NCI-H2029 (cell line): ENCODE data around the gene LONP2.
"Not testable (repeated sequence)": the region's sequence is repeated elsewhere in the genome, so short reads cannot be mapped to it uniquely, and the experiment has no call there.

Source experiments
- DNase-seq: peaks from one replicate; lab custom pipeline; 2025; lab: John Stamatoyannopoulos, UW

Gene LONP2

DNA sequence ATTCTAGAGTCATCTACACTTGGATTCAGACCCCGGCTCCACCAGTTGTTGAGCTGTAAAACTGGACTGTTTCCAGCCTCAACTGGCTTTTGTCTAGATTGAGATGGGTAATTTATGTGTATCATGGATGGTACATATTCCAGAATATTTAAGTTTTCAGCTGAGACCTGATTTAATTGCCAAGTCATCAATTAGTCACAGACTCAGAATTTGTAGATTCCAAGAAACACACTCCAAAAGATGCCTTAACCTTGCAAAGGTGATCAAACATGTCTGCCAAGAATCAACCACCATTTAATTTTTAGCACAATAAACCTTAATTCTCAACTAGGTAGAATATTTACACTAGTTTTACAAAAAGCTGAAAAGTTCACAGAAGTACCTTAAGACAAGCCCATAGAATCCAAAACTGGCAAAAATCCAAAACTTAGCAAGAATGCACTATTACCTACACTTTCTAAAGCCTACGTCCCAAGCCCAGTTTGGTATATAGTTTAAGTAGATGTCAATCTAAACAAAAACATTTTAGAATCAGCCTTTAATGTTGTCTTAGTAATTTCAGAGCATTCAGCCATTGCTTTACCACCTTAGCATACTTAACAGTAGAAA, 123.4 kb downstream of the LONP2 start:
- DNase-seq = no peak

DNA sequence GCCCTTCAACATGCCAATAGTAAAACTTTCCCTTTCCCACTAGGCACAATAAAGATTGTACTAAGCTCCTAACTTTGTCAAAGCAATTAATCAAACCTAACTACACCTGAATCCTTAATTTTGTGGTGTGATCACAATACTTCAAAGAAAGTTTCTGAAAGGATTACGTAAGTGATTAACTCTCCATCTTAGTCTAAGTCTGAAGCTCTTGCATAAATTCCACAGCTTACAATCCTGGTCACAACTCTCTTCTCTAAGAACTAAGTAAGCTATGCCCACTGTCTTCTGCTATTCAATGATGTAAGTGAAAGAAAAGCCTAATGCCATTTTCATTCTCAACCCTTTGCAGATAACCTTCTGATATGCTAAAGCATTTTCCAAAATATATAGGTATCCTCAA, 125.7 kb downstream of the LONP2 start:
- no peak for DNase-seq

DNA sequence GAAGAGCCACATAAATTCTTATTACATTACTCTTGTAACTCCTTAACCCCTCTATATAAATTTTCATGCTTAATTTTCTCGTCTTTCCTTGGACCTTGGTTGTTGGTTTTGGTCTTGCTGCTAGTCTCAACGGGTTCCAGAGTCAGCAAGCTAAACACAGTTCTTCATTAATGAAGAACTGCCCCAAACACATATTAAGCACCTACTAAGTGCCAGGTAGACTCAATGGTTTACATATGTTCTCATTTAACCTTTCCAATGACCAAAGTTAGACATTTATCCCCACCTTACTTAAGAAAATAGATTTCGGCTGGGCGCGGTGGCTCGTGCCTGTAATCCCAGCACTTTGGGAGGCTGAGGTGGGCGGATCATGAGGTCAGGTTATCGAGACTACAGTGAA, 126.1 kb downstream of the LONP2 start:
- DNase-seq = no peak

DNA sequence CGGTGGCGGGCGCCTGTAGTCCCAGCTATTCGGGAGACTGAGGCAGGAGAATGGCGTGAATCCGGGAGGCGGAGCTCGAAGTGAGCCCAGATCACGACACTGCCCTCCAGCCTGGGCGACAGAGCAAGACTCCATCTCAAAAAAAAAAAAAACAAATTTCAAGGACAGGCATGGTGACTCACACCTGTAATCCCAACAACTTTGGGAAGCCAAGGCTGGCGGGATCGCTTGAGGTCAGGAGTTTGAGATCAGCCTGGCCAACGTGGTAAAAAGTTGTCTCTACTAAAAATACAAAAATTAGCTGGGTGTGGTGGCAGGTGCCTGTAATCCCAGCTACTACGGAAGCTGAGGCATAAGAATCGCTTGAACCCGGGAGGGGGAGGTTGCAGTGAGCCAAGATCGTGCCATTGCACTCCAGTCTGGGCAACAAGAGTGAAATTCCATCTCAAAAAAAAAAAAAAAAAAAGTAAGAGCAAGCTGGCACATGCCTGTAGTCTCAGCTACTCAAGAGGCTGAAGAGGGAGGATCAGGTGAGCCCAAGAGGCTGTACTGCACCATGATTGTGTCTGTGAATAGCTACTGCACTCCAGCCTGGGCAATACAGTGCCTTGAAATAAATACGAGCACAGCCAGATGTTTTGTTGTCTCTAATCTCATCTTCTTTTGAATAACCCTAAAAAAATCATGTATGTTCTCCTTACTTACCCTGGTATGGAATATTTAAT, 126.7 kb downstream of the LONP2 start:
- DNase-seq = peak; percentile 2

DNA sequence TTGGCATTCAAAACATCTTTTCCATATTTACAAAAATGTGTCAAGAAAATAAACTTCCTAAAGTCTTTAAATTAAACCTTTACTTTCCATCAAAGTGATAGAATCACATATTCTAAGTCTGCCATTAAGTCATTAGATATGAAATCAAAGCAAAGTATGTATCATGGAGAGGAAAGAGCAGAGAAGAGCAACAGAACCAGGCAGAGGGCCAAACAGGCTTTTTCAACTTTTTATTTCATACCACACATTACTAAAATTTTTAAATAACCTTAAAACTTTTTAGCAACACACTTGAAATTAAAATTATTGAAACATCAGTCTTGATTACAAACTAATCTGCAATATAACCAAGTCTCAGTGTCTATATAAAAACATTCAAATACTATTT, 127.3 kb downstream of the LONP2 start:
- DNase-seq = no peak

DNA sequence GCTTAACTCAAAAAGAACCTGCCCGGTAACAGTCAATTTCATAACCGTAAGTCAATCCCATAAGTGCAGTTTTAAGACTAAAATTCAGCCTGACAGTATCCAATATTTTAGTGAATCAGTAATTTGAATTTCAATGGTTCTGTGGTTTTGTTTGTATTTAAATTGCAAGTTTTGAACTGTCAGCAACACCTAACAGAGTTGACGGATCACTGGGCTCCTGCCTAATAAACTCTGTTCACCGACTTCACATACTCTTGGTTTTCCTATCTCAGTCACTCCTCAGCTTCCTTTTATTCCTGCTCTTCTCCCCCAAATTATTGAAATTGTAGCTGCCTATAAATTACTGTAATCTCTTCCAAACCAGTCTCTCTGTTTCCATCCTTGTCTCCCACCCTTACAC, 128.6 kb downstream of the LONP2 start:
- no peak for DNase-seq

DNA sequence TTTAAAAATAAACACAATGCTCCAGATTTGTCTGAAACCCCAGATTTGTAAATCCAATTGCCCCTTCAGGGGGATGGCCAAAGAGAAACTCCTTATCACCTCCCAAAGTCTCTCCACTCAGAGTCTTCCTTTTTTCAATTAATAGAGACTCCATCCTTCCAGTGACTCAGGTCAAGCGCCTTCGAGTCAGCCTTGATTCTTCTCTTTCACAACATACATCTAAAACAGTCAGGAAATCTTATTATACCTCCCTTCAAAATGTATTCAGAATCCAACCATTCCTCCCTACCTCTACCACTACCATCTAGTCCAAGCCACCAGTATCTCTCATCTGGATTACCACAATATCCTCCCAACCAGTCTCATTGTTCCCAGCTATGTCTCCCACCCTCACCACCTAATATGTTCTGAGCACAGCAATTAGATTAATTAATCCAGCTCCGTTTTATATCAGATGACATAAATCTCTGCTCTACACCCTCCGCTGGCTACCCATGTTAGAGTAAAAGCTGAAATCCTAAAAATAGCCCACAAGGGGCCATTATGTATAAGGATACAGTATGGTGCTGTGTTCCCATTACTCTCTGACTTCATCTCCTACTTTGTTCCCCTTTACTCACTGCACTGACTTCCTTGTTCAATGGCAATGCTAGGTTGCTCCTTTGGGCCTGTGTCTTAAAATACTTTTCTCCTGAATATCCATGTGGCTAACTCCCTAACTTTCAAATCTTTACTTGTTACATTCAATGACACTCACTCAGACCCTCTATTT, 129.3 kb downstream of the LONP2 start:
- DNase-seq = no peak

DNA sequence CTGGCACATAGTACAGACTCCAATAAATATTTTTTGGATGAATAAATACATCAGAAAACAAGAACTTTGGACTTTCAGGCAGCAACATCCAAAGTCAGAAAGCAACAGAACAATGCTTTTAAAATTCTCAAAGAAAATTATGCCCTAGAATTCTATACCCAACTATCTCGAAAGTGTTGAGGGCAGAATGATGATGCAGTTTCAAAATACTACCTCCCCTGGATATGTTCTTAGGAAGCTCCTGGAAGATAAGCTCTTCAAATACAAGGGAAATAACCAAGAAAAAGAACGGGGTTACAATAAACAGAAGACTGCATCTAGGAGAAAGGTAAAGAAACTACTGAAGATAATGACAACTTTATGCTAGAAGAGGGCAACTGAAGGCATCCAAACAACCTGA, 130.2 kb downstream of the LONP2 start:
- DNase-seq = no peak

DNA sequence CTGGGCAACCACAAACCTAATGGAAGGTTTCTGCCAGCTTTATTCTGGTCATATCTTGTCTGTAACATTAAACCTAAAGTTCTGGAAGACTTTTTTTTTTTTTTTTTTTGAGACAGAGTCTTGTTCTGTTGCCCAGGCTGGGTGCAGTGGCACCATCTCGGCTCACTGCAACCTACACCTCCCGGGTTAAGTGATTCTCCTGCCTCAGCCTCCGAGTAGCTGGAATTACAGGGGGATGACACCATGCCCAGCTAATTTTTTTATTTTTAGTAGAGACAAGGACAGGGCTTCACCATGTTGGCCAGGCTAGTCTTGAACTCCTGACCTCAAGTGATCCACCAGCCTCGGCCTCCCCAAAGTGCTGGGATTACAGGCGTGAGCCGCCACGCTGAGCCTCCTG, 133.2 kb downstream of the LONP2 start:
- DNase-seq = not testable (repeated sequence)

DNA sequence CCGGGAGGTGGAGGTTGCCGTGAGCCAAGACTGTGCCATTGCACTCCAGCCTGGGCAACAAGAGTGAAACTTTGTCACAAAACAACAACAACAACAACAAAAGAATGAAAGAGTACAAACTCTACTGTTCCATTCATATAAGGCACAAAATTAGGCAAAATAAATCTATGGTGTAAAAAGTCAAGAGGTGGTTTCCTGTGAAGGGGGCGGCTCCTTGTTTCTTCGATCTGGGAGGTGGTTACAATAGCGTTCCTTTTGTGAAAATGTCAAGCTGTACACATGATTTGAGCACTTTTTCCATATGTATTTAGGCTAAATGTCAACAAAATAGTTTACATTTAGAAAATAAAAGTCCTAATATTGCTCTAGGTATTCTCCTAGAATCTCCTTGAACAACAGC, 134.2 kb downstream of the LONP2 start:
- no peak for DNase-seq

DNA sequence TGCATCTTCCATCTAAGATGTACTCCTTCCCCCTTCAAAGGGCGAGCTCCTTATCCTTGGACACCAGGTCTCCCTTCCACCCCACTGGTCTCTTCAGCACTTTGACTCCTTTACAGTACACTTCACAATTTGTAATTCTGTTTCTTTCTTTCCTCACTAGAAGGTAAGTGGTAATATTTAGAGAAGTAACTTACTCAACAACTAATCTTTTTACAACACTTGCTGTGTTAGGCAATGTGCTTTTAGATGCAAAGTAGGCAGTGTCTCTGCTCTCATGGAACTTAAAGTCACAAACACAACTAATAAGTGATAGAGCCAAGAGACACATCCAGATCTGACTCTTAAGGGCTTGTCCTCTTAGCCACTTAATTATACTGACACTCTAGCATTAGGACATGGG, 134.7 kb downstream of the LONP2 start:
- no peak for DNase-seq

DNA sequence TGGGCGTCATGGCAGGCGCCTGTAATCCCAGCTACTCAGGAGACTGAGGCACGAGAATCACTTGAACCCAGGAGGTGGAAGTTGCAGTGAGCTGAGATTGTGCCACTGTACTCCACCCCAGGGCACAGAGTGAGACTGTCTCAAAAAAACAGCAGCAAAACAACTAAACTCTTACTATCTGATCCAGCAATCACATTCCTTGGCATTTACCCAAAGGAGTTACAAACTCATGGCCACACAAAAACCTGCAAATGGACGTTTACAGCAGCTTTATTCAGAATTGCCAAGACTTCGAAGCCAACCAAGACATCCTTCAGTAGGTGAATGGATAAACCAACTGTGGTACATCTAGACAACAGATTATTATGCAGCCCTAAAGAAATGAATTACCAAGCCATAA, 137.1 kb downstream of the LONP2 start:
- DNase-seq = no peak

DNA sequence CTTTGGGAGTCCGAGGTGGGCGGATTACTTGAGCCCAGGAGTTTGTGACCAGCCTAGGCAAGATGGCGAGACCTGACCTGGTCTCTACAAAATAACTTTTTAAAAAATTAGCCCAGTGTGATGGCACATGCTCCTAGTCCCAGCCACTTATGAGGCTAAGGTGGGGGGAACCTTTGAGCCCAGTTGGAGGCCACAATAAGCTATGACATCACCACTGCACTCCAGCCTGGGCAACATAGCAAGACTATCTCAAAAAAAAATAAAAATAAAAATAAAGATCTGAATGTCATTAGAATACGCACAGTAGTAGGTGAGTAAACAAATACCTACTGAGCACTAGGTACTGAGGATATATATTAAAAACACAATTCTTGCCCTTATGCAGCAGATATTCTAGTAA, 138.0 kb downstream of the LONP2 start:
- no peak for DNase-seq

DNA sequence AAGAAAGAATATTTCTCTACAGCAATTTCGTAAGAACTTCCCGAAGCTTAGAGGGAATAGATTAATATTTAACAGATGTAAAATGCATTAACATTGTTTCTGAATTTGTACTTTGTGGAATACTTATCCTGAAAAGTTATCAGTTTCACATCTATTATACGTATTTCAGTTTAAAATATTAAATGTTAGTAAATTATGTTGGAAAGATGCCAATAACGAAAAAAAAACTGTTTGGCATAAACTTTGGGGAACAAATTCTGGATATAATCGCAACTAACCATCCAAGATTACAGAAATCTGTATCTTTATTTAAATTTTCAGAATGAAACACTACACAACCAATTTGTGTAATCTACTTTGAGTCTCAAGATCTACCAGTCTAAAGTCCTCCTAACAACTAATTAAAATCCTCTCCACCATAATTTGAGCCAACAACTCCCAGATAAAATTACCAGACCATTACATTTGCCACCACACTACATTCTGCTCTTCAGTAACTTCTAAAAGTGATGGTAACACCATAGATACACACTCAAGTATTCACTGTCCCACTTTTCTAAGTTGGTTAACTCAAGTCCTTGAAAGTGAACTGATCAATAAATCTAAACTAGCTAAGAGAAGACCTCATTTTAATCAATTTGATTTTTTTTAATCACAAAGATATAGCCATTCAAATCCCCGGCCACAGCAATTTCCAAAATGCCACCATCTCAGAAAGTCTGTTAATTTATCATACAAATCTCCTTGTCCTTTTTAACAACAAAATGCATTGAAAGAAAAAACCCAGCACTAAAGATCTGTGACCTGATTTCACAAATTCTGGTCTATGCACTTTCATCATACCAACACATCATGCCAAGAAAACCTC, 139.1 kb downstream of the LONP2 start:
- DNase-seq = no peak

DNA sequence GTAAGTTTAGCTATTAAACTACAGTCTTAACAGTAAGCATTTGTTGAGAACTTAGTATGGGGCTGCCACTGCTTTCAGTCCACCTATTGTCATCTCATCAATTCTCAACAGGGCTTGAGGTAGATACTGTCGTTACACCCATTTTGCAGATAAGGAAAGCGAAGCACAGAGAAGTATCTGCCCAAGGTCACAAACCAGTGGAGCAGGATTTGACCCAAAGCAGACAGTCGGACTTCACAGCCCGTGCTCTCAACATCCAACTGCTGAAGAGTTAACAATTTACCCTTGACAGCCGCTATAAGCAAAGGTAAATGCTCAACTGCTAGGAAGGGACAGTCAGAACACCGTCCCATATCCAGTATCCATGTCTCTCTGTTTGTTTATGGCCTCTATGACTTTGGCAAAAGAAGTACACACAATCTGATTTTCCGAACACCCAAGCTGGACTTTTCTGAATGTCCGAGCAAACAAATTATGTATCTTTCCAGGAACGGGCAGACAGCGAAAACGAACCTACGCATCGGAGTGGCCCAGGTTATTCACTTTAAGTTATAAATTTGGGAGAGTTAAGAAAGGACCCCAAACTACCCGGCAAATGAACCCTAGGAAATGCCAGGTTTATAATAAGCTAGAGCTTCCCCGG, 139.9 kb downstream of the LONP2 start:
- no peak for DNase-seq

DNA sequence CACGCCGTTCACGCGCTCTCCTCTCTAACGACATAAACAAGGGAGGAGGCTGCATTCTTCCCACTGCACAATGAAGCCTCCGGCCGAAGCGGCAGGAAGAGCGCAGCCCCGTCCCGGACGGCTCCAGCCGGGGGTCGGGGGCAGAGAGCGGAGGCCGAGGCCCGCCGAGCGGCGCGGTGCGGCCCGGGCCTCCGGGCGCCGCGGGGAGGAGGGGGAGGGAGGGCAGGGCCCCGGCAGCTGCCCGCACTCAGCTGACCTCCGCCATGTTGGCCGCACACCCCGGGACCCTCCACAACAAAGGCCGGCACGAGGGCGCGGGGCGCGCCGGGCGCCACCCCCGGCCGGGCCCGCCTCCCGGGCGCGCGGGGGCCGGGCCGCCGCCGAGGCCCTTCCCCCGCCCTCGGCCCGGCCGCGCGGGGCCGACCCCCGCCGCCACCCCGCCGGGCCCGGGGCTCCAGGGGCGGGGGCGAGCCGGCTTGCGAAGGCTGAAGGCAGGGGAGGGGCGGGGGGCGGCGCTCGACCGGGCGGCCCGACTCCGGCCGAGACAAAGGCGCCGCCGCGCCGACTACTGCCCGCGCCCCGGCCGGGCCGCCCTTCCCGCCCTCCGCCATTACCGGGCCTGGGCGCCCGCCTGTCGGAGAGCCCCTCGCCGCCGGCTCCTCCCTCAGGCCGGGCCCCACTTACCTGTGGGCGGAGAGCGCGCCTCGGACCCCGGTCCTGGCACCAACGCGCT, 140.6 kb downstream of the LONP2 start:
- DNase-seq = no peak

DNA sequence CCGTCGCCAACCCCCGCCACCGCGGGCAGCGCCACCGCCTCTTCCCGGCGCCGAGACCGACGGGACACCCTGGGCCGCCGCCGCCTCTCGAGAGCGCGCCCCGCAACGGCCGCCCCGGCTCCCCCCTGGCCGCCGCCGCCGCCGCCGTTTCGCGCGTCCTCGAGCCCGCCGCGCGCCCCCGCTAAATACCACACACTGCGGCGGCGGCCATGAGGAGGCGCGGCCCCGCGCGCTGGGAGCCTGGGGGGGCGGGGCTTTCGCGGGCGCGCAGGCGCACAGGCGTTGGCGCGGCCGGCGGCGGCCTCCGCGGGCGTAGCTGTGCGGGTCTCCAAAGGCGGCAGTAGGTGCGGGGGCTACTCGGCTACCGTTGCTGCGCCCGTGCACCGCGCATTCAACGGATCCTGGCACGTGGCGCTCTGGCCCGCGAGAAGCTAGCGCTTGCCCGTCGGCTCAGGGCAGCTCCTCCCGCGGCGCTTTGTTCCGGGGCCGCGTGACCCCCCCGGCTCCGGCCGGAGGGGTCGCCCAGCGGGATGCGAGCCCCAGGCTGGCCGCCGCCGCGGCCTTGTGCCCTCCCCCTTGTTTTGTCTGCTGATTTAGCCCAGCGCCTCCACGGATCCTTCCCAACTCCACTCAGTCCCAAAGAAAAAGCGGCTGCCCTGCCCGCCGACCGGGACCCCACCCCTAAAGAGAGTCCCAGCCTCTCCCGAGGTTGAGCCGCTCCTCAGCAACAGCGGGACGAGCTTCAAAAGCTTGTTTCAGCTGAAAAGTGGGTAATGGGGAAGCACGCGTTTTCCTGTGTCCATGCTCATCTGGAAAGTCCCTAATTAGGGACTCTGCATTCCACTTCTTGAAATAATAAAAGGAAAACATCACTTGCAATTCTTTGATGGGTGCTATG, 141.4 kb downstream of the LONP2 start, which contains the start of gene SIAH1:
TSS of gene SIAH1 (minus strand) at position 161 of the 898 bp plus-strand sequence. CDS start 22,985 bp downstream, outside the sequence.
- peak; percentile 35 for DNase-seq

DNA sequence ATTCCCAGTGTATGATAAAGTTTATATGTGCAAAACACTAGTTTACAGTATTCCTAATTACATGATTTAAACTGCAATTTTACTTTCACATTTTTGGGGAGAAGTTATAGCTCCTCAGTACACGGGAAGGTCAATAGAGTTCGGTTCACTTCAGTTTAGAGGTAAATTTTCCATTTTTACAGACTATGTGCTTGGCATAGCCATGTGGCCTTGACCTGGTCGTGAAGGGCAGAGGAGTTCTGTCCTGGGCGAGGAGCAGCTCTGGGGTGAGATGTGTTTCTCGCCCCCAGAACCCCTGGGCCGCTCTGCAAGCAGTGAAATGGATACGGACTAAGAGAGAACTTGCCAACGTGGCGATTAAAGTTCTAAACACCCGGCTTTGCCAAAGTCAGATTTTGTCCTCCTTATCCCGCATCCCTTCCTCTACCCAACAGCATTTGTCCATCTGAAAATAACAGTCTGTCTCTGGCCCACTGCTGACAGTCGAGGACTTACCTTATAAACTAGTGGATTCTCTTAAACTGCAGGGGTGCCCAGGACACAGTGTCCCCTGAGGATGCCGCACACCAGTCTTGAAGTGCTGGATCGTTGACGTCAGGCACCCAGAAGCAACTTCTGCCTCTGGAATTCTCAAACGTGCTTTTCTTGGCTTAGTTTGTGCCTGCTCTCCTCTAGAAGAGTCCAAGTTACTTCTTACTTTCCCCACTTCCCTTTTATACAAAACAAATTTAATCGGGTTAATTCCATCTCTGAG, 142.6 kb downstream of the LONP2 start:
- DNase-seq = no peak

DNA sequence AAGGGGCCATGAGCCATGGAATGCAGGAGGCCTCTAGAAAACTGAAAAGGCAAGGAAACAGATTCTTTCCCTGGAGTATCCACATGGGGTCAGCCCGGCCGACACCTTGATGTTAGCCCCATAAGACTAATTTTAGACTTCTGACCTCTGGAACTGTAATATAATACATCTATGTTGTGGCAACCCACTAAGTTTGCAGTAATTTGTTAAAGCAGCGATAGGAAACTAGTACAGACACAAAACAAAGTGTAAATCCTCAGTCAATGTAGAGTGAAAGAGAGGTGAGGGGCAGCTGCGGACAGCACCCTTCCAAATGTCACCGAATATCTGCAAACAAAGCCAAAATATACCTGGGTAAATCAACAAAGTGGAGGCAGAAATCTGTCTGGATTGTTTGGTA, 148.3 kb downstream of the LONP2 start:
- no peak for DNase-seq
